Breast epithelium (tissue), 3 donors: ENCODE results near the gene KRIT1.

ENCODE experiments used
- POLR2AphosphoS5 ChIP-seq, 3 donors: sonication (generic); formaldehyde crosslinking; IDR thresholded peaks; one replicate each; pipeline ENCODE4 v1.6.1; 2017; ENCODE audit warnings: antibody characterized with exemption in 3 of 3
- TF ChIP-seq, protein P1 (sequence below), 3 donors: fragments of 450-650 bp; IDR thresholded peaks; one replicate each; pipeline ENCODE4 v1.5.1; 2016 to 2017; ENCODE audit warnings: antibody characterized with exemption in 3 of 3, mild to moderate bottlenecking in 3 of 3, moderate library complexity in 3 of 3

DNA sequence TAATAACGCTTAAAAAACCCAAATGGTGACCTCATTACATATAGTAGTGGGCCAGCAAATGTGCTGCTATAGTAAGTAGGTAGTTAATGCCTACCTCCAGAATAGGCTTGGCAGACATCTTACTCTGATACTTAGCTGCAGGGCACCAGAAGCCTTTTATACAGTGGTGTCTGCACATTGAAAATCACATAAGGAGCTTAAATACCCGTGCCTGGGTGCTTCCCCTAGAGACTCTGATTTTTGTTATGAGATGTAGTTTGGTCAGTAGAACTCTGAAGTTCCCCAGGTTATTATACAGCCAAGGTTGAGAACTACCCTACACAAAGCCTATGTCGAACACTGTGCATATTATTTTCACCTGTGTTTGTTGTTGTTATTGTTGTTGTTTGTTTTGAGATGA, 47.3 kb upstream of the KRIT1 start:
- TF ChIP-seq, protein P1, sequence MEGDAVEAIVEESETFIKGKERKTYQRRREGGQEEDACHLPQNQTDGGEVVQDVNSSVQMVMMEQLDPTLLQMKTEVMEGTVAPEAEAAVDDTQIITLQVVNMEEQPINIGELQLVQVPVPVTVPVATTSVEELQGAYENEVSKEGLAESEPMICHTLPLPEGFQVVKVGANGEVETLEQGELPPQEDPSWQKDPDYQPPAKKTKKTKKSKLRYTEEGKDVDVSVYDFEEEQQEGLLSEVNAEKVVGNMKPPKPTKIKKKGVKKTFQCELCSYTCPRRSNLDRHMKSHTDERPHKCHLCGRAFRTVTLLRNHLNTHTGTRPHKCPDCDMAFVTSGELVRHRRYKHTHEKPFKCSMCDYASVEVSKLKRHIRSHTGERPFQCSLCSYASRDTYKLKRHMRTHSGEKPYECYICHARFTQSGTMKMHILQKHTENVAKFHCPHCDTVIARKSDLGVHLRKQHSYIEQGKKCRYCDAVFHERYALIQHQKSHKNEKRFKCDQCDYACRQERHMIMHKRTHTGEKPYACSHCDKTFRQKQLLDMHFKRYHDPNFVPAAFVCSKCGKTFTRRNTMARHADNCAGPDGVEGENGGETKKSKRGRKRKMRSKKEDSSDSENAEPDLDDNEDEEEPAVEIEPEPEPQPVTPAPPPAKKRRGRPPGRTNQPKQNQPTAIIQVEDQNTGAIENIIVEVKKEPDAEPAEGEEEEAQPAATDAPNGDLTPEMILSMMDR (IDR thresholded peaks at IDR 0.05) = no peak
- TF ChIP-seq POLR2AphosphoS5 (IDR thresholded peaks at IDR 0.05) = no peak
